ENCODE measurements around the gene CDCP1.

DNA sequence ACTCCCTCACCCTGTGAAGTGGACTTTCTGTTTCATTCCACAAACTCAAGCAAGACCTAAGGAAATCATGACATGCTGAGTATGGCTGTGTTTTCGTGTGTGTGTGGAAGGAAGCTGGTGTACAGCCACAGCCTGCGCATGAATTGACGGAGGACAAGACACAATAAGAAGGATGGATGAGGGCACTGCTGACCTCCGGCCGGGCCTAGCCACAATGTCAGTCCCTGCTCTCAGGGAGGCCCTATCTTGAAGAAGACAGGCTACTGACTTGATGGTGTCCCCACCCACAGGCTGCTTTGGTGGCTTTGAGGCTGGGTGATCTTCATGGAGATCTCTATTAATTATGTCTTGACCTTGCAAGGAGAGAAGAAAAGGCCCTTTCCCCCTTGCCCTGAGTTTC is 39.3 kb upstream of the CDCP1 start:
- TF ChIP-seq, protein P1, sequence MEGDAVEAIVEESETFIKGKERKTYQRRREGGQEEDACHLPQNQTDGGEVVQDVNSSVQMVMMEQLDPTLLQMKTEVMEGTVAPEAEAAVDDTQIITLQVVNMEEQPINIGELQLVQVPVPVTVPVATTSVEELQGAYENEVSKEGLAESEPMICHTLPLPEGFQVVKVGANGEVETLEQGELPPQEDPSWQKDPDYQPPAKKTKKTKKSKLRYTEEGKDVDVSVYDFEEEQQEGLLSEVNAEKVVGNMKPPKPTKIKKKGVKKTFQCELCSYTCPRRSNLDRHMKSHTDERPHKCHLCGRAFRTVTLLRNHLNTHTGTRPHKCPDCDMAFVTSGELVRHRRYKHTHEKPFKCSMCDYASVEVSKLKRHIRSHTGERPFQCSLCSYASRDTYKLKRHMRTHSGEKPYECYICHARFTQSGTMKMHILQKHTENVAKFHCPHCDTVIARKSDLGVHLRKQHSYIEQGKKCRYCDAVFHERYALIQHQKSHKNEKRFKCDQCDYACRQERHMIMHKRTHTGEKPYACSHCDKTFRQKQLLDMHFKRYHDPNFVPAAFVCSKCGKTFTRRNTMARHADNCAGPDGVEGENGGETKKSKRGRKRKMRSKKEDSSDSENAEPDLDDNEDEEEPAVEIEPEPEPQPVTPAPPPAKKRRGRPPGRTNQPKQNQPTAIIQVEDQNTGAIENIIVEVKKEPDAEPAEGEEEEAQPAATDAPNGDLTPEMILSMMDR (IDR thresholded peaks at IDR 0.05; ENCODE audit: low read length) = no peak
- TF ChIP-seq EZH2 (IDR thresholded peaks at IDR 0.05; ENCODE audit: borderline replicate concordance, low read length) = no peak
